WERI-Rb-1 (cell line): ENCODE results near the gene SMIM24.

Experiments used
- DNase-seq: peaks from one replicate; pipeline ENCODE4 v3.0.0-alpha.2; 2020
- H3K27ac ChIP-seq: fragments of 250-450 bp; sonication (Bioruptor Pico); 2 replicates; pipeline ENCODE4 v1.5.1; 2020; ENCODE audit warnings: mild to moderate bottlenecking, moderate library complexity
- H3K27me3 ChIP-seq: fragments of 250-450 bp; sonication (Bioruptor Pico); 2 replicates; pipeline ENCODE4 v1.5.1; 2021; ENCODE audit warnings: mild to moderate bottlenecking, low read depth, moderate library complexity; ENCODE audit not compliant: insufficient read depth, severe bottlenecking
- H3K36me3 ChIP-seq: fragments of 250-450 bp; sonication (Bioruptor Pico); 2 replicates; pipeline ENCODE4 v1.5.1; 2020; ENCODE audit warnings: mild to moderate bottlenecking, moderate library complexity
- H3K4me3 ChIP-seq: 2 replicates; pipeline ENCODE4 v1.5.1; 2011; ENCODE audit warnings: low read depth, mild to moderate bottlenecking, control low read depth, low read length
- H3K9me3 ChIP-seq: fragments of 250-450 bp; sonication (Bioruptor Pico); 2 replicates; pipeline ENCODE4 v1.5.1; 2021; ENCODE audit warnings: mild to moderate bottlenecking, moderate library complexity; ENCODE audit not compliant: severe bottlenecking
- TF ChIP-seq, protein P1 (sequence below): IDR thresholded peaks from 2 replicates; pipeline ENCODE4 v1.5.1; 2011; ENCODE audit warnings: low read depth, mild to moderate bottlenecking, control low read depth, inconsistent platforms, low read length

The SMIM24 gene

GRCh38 chr19:3500429-3501101 lies 20.2 kb upstream of the SMIM24 start, which contains the start of gene DOHH:
Gene DOHH (minus strand): TSS chr19:3500674. CDS start chr19:3496814, 3,860 bp downstream.
- Histone ChIP-seq H3K9me3 (no peaks in the 10 kb centered on the region), H3K27me3 (no peaks in the 10 kb centered on the region), H3K27ac (peak within 1 kb of the TSS; percentile 100), H3K36me3 (peaks cover 10% of the 10 kb centered on the region), H3K4me3 (peak within 1 kb of the TSS; percentile 73)
- TF ChIP-seq, protein P1, sequence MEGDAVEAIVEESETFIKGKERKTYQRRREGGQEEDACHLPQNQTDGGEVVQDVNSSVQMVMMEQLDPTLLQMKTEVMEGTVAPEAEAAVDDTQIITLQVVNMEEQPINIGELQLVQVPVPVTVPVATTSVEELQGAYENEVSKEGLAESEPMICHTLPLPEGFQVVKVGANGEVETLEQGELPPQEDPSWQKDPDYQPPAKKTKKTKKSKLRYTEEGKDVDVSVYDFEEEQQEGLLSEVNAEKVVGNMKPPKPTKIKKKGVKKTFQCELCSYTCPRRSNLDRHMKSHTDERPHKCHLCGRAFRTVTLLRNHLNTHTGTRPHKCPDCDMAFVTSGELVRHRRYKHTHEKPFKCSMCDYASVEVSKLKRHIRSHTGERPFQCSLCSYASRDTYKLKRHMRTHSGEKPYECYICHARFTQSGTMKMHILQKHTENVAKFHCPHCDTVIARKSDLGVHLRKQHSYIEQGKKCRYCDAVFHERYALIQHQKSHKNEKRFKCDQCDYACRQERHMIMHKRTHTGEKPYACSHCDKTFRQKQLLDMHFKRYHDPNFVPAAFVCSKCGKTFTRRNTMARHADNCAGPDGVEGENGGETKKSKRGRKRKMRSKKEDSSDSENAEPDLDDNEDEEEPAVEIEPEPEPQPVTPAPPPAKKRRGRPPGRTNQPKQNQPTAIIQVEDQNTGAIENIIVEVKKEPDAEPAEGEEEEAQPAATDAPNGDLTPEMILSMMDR, result no peak
- DNase-seq, result peak; percentile 97

DNA sequence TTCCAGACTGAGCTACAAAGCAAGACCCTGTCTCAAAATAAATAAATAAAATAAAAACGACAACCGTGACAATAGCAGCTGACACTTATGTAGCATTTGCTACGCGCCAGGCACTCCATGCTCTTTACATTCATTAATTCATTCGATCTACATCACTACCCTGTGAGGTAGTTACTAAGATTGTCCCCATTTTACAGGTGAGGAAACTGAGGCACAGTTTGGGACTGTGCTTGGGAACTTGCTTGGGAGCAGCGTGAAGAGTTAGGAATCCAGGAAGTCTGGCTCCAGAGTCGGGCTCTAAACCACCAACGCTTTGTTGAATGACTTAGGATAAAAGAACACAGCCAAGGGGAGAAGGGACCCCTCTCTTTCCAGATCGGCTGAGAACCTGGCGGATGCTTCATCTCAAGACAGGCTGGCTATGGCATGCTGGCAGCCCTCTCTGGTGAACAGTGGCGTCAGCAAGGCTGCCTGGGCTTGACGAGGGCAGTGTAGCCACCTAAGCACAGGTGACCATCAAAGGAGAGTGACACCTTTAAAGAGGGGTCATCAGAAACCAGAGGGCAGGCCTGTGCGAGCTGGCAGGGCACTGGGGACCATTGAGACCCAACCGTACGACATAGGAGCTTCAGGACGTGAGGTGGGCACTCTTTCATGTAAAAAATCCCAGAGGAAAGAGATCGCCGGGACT lies 19.6 kb upstream of the SMIM24 start:
- H3K4me3 ChIP-seq, result peak overlapping the region; percentile 73
- H3K9me3 ChIP-seq, result no peaks in the 10 kb centered on the region
- peak overlapping the region; percentile 100 for H3K27ac ChIP-seq
- TF ChIP-seq, protein P1, result no peak
- DNase-seq, result no peak
- H3K27me3 ChIP-seq, result no peaks in the 10 kb centered on the region
- H3K36me3 ChIP-seq, result peaks cover 17% of the 10 kb centered on the region

DNA sequence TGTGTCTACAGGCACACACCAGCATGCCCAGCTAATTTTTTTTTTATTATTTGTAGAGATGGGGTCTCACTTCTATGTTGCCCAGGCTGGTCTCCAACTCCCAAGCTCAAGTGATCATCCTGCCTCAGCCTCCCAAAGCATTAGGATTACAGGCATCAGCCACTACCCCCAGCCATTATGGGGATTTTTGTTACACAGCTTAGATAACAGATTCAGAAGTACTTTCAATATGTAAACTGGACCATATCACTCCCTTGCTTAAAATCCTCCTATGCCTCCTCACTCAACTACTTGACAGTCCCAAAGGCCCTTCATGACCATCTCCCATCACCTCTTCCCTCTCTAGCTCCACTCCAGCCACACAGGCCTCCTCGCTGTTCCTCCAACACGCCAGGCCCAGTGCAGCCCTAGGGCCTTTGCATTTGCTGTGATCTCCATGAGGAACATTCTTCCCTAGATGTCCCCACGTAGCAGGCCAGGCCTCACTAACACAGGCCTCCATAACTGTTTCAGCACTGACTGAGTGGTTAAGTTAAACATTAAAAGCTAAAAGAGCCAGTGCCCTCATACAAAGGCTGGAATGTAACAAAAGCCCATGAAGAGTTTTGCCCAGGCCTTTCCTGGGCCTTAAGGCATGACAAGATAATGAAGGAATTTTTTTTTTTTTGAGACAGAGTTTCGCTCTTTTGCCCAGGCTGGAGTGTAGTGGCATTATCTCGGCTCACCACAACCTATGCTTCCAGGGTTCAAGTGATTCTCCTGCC lies 17.6 kb upstream of the SMIM24 start:
- Histone ChIP-seq H3K4me3 (no peak overlapping the region), H3K27me3 (no peaks in the 10 kb centered on the region), H3K9me3 (no peaks in the 10 kb centered on the region), H3K27ac (no peak overlapping the region), H3K36me3 (peaks cover 29% of the 10 kb centered on the region)
- TF ChIP-seq, protein P1, result no peak
- no peak for DNase-seq

GRCh38 chr19:3496392-3497273 lies 16.3 kb upstream of the SMIM24 start:
- H3K27me3 ChIP-seq, result no peaks in the 10 kb centered on the region
- no peaks in the 10 kb centered on the region for H3K9me3 ChIP-seq
- TF ChIP-seq, protein P1, result no peak
- H3K27ac ChIP-seq, result no peak overlapping the region
- H3K36me3 ChIP-seq, result peaks cover 34% of the 10 kb centered on the region
- H3K4me3 ChIP-seq, result no peak overlapping the region
- no peak for DNase-seq

DNA sequence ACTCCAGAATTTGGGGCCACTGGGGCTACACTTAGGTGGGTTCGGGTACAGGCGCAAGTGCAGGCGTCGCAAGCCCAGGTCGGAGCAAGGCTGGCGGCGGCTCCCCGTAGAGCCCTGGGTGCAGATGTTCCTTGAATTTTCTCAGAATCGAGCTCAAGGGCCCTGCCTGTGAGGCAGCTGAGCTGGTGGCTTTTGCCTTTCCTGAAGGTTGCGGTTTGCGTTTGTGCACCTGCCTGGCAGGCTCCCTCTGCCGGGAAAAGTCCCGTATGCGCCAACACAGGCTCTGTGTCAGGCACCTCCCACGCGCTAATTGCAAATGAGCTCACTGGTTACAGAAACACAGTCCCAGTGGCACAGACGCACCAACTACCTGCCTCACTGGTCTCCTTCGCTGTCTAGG lies 14.2 kb upstream of the SMIM24 start:
- no peak overlapping the region for H3K27ac ChIP-seq
- H3K27me3 ChIP-seq, result no peaks in the 10 kb centered on the region
- TF ChIP-seq, protein P1, result no peak
- H3K4me3 ChIP-seq, result no peak overlapping the region
- no peaks in the 10 kb centered on the region for H3K9me3 ChIP-seq
- H3K36me3 ChIP-seq, result peaks cover 38% of the 10 kb centered on the region
- no peak for DNase-seq
